Activated naive CD4-positive, alpha-beta T cell treated with anti-CD3 and anti-CD28 coated beads, Interleukin-2, amount 50 U/mL, for 24 hours (primary cell): Measurements from ENCODE around the gene APOL6.
"Not testable (repeated sequence)": the region's sequence is repeated elsewhere in the genome, so short reads cannot be mapped to it uniquely, and the experiment has no call there.

Experiments
- H3K27ac Mint-ChIP-seq: one replicate; pipeline ENCODE4 v1.8.0; 2021; ENCODE audit warnings: mild to moderate bottlenecking, mixed read lengths
- H3K27me3 Mint-ChIP-seq: one replicate; pipeline ENCODE4 v1.8.0; 2021; ENCODE audit warnings: mixed read lengths
- H3K36me3 Mint-ChIP-seq: one replicate; pipeline ENCODE4 v1.8.0; 2021; ENCODE audit warnings: mixed read lengths
- H3K4me1 Mint-ChIP-seq: one replicate; pipeline ENCODE4 v1.8.0; 2021; ENCODE audit warnings: mixed read lengths
- H3K4me3 Mint-ChIP-seq: one replicate; pipeline ENCODE4 v1.8.0; 2021; ENCODE audit warnings: mild to moderate bottlenecking, mixed read lengths
- H3K9me3 Mint-ChIP-seq: one replicate; pipeline ENCODE4 v1.8.0; 2021; ENCODE audit warnings: mixed read lengths

Gene APOL6

DNA sequence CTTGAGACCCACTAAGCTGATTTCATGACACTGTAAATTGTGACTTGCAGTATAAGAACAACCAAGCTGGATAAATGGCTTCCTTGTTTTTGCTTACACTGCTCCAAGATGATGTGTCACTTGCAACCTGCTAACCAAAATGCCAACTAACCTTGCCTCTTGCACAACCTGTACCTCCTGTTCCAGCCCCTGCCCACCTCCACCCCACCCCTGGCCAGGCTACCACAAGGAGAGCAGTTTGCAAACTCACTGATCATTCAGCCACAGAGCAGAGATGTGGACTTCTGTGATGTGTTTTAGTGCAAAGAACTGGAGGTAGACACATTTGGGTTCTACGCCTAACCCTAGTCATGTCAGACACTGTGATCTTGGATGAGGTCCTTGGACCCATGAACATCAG, 4.3 kb upstream of the APOL6 start:
- Mint-ChIP-seq H3K27me3 (no peaks in the 10 kb centered on the region), H3K4me1 (peaks cover 15% of the 10 kb centered on the region), H3K36me3 (peaks cover 4% of the 10 kb centered on the region), H3K27ac (peak overlapping the region; percentile 41), H3K9me3 (no peaks in the 10 kb centered on the region), H3K4me3 (no peak overlapping the region)

GRCh38 chr22:35645646-35646045, 2.6 kb upstream of the APOL6 start:
- Mint-ChIP-seq H3K36me3 (peaks cover 6% of the 10 kb centered on the region), H3K9me3 (no peaks in the 10 kb centered on the region), H3K4me3 (no peak overlapping the region), H3K27ac (no peak overlapping the region), H3K4me1 (peaks cover 29% of the 10 kb centered on the region), H3K27me3 (no peaks in the 10 kb centered on the region)

- Mint-ChIP-seq H3K27me3 (no peaks in the 10 kb centered on the region), H3K27ac (peak overlapping the region; percentile 100), H3K36me3 (peaks cover 17% of the 10 kb centered on the region), H3K4me3 (peak overlapping the region; percentile 92), H3K9me3 (no peaks in the 10 kb centered on the region), H3K4me1 (peaks cover 51% of the 10 kb centered on the region)
Observed at GRCh38 chr22:35649026-35649553, 844 bp downstream of the APOL6 start.

DNA sequence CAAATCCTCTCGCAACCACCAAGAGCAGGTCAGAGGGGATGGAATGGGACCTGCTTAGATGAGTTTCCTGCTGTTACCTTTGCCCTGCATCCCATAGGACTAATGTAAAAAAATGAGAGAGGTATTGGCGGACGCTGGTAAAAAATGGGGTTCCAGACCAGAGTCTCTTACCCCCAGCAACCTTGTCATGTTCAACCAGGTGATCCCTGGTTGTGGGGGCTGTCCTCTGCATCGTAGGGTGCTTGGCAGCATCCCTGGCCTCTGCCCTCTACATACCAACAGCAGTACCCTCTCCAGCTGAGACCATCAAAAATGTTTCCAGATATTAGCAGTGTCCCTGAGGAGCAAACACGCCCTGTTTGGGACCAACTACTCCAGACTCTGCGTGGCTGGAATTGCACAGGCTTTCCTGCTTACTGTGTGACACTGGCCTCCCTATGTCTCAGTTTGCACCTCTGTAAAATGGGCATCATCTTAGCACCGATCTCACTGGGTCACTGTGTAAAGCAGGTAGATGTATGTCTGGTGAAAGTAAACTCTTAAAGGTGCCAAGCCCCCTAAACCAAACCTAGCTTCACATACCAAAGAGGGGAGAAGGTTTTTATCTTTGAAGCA, 1.5 kb downstream of the APOL6 start:
- H3K9me3 Mint-ChIP-seq, result no peaks in the 10 kb centered on the region
- peak overlapping the region; percentile 100 for H3K27ac Mint-ChIP-seq
- H3K4me1 Mint-ChIP-seq, result peaks cover 57% of the 10 kb centered on the region
- H3K27me3 Mint-ChIP-seq, result no peaks in the 10 kb centered on the region
- H3K4me3 Mint-ChIP-seq, result peak overlapping the region; percentile 92
- peaks cover 19% of the 10 kb centered on the region for H3K36me3 Mint-ChIP-seq

DNA sequence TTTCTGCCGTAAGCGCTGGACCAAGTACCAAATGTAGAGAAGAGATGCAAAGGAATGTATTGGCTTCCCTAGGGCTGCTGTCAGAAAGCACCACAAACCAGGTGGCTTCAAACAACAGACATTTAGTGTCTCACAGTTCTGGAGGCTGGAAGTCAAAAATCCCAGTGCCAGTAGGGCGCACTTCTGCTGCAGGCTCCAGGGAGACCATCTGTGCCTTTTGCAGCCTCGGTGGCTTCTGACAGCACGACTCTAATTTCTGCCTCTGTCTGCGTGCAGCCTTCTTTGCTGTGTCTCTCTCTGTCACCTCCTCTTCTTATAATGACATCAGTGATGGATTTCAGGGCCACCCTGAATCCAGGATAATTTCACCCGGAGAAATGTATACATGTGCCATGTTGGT, 2.8 kb downstream of the APOL6 start:
- Mint-ChIP-seq H3K36me3 (peaks cover 24% of the 10 kb centered on the region), H3K9me3 (no peaks in the 10 kb centered on the region), H3K27me3 (no peaks in the 10 kb centered on the region), H3K4me1 (peaks cover 69% of the 10 kb centered on the region), H3K4me3 (peak overlapping the region; percentile 92), H3K27ac (peak overlapping the region; percentile 79)

DNA sequence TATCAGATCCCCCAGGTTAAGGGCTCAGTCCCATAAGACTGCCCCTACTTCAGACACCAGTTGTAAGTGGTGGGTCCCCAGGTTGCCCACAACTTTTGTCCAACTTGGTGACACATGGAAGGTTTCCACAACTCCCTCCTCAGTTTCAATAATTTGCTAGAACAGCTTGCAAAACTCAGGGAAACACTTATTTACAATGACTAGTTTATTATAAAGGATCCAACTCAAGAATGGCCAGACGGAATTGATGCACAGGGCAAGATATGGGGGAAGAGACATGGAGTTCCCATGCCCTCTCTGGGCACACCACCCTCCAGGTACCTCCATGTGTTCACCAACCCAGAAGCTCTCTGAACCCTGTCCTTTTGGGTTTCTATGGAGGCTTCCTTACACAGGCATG, 5.6 kb downstream of the APOL6 start:
- H3K27me3 Mint-ChIP-seq, result no peaks in the 10 kb centered on the region
- peak overlapping the region; percentile 93 for H3K27ac Mint-ChIP-seq
- H3K4me1 Mint-ChIP-seq, result peaks cover 79% of the 10 kb centered on the region
- peaks cover 39% of the 10 kb centered on the region for H3K36me3 Mint-ChIP-seq
- no peaks in the 10 kb centered on the region for H3K9me3 Mint-ChIP-seq
- peak overlapping the region; percentile 16 for H3K4me3 Mint-ChIP-seq

- Mint-ChIP-seq H3K4me3 (no peak overlapping the region), H3K9me3 (no peaks in the 10 kb centered on the region), H3K4me1 (peaks cover 83% of the 10 kb centered on the region), H3K27ac (peak overlapping the region; percentile 82), H3K36me3 (peaks cover 47% of the 10 kb centered on the region), H3K27me3 (no peaks in the 10 kb centered on the region)
Observed at GRCh38 chr22:35656284-35656752, 8.1 kb downstream of the APOL6 start.

DNA sequence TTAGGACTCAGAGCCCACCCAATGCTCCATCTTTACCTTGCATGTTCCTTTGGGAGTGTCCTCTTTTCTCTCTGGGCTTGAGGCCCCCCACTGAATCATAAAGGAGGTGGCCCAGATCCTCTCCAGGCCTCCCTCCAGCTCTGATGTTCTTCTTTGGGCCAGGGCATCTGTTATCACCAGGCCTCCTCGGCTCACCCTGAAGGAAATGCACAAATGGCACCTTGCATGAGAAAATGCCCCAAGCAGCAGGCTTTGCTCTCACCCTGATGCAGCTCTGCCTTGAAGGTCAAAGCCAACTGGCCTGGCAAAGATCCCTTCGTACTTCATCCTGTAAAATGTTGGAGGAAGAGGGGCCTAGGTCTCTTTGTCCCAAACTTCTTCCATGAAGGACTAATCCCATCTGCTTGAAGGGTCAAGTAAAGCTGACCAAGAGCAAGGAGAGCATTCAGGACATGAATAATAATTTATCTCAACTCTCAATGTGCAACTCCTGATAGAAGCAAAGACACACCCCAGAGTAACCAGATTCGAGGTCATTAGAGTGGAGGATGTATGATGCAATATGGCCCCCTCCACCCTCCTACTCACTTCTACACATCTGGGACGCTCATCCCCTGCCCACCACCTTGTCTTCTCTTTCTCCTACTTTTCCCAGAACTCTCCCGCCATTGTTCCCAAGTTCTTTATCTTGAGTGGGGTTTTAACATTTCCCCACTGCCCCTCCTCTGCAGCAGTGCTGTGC, 9.5 kb downstream of the APOL6 start:
- Mint-ChIP-seq H3K27me3 (no peaks in the 10 kb centered on the region), H3K9me3 (no peaks in the 10 kb centered on the region), H3K4me1 (peaks cover 89% of the 10 kb centered on the region), H3K27ac (peak overlapping the region; percentile 71), H3K36me3 (peaks cover 55% of the 10 kb centered on the region), H3K4me3 (no peak overlapping the region)

- Mint-ChIP-seq H3K4me3 (peak overlapping the region; percentile 77), H3K9me3 (no peaks in the 10 kb centered on the region), H3K4me1 (peaks cover 75% of the 10 kb centered on the region), H3K36me3 (peaks cover 57% of the 10 kb centered on the region), H3K27me3 (no peaks in the 10 kb centered on the region), H3K27ac (peak overlapping the region; percentile 96)
Observed at GRCh38 chr22:35660291-35661127, 12.3 kb downstream of the APOL6 start.

- no peaks in the 10 kb centered on the region for H3K9me3 Mint-ChIP-seq
- H3K36me3 Mint-ChIP-seq, result peaks cover 59% of the 10 kb centered on the region
- H3K27ac Mint-ChIP-seq, result peak overlapping the region; percentile 96
- peak overlapping the region; percentile 45 for H3K4me3 Mint-ChIP-seq
- no peaks in the 10 kb centered on the region for H3K27me3 Mint-ChIP-seq
- H3K4me1 Mint-ChIP-seq, result peaks cover 68% of the 10 kb centered on the region
Observed at GRCh38 chr22:35661464-35661863, 13.2 kb downstream of the APOL6 start.

- Mint-ChIP-seq H3K27me3 (no peaks in the 10 kb centered on the region), H3K9me3 (no peaks in the 10 kb centered on the region), H3K27ac (peak overlapping the region; percentile 86), H3K4me3 (peak overlapping the region; percentile 49), H3K4me1 (peaks cover 56% of the 10 kb centered on the region), H3K36me3 (peaks cover 64% of the 10 kb centered on the region)
Observed at GRCh38 chr22:35662914-35663313, 14.7 kb downstream of the APOL6 start.

- Mint-ChIP-seq H3K27ac (peak overlapping the region; percentile 72), H3K9me3 (no peaks in the 10 kb centered on the region), H3K4me3 (peak overlapping the region; percentile 49), H3K36me3 (peaks cover 64% of the 10 kb centered on the region), H3K27me3 (no peaks in the 10 kb centered on the region), H3K4me1 (peaks cover 52% of the 10 kb centered on the region)
Observed at GRCh38 chr22:35663371-35663770, 15.1 kb downstream of the APOL6 start.

DNA sequence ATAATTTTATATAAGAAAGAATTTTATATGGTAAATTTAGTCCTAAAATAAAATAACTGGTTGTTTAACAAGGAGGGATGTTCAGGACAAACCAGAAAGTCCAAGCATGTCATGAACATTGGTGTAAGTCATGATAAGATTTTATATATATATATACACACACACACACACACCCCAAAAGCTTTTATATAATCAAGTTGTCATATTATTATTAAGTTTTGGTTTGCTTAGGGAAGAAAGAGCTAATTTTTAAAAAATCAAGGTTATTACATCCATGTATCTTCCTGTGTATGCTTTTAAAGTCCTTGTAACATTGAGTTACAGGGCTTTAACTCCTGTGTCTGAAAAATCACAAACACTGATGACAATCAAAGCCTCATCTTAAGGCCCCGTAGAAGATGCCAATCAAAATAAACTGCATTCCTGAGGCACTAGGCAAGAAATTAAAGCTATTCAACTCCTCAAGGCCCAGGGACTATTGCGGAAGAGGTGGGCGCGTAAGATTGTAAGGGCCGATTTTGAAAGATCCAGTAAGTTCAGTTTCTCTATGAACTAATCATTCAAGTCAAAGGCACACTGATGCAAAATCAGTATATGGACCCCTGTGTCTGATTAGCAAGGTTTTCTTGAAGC, 16.8 kb downstream of the APOL6 start:
- H3K27ac Mint-ChIP-seq, result no peak overlapping the region
- H3K9me3 Mint-ChIP-seq, result peaks cover 3% of the 10 kb centered on the region
- H3K27me3 Mint-ChIP-seq, result no peaks in the 10 kb centered on the region
- H3K4me1 Mint-ChIP-seq, result peaks cover 37% of the 10 kb centered on the region
- peaks cover 51% of the 10 kb centered on the region for H3K36me3 Mint-ChIP-seq
- H3K4me3 Mint-ChIP-seq, result no peak overlapping the region

- H3K36me3 Mint-ChIP-seq, result peaks cover 42% of the 10 kb centered on the region
- H3K27me3 Mint-ChIP-seq, H3K9me3 Mint-ChIP-seq, H3K27ac Mint-ChIP-seq, H3K4me3 Mint-ChIP-seq: not testable (repeated sequence)
- H3K4me1 Mint-ChIP-seq, result peaks cover 21% of the 10 kb centered on the region
Observed at GRCh38 chr22:35666699-35667098, 18.5 kb downstream of the APOL6 start.

DNA sequence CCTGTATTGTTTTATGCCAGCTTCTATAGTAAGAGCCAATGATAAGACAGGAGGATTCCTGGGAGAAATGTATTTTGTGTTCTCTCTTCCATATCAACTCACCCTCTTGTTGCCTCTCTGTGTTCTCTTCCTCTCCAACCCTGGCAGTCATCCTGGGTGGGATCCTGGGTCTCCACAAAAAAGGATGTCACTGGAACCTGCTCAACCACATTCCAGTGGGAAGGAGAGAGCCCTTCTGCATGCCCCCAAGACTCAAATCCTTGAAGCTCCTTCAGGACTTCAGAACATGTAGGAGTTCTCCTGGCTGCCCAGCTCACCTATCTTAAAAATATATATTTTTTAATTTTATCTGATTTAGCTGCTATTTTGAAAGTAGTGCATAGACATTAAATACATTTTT, 26.1 kb downstream of the APOL6 start:
- H3K27ac Mint-ChIP-seq, result no peak overlapping the region
- no peaks in the 10 kb centered on the region for H3K27me3 Mint-ChIP-seq
- H3K4me3 Mint-ChIP-seq, result no peak overlapping the region
- H3K36me3 Mint-ChIP-seq, result peaks cover 12% of the 10 kb centered on the region
- peaks cover 18% of the 10 kb centered on the region for H3K9me3 Mint-ChIP-seq
- peaks cover 11% of the 10 kb centered on the region for H3K4me1 Mint-ChIP-seq
